ENCODE data around the gene UBA7. TPM values are rescaled to one million over a fixed set of nuclear protein-coding genes. Genes with fewer than 3 reads are reported as not detected.
A peak's percentile ranks its signal among the peaks of the same experiment; 100 is the strongest.

The UBA7 gene
- total and polyA plus RNA-seq, 2 of the 8 experiments (the other 6 are each of a cell fraction or from before 2014, with no cell fraction given): 0.34 to 0.65 TPM

- TF ChIP-seq, protein P1, sequence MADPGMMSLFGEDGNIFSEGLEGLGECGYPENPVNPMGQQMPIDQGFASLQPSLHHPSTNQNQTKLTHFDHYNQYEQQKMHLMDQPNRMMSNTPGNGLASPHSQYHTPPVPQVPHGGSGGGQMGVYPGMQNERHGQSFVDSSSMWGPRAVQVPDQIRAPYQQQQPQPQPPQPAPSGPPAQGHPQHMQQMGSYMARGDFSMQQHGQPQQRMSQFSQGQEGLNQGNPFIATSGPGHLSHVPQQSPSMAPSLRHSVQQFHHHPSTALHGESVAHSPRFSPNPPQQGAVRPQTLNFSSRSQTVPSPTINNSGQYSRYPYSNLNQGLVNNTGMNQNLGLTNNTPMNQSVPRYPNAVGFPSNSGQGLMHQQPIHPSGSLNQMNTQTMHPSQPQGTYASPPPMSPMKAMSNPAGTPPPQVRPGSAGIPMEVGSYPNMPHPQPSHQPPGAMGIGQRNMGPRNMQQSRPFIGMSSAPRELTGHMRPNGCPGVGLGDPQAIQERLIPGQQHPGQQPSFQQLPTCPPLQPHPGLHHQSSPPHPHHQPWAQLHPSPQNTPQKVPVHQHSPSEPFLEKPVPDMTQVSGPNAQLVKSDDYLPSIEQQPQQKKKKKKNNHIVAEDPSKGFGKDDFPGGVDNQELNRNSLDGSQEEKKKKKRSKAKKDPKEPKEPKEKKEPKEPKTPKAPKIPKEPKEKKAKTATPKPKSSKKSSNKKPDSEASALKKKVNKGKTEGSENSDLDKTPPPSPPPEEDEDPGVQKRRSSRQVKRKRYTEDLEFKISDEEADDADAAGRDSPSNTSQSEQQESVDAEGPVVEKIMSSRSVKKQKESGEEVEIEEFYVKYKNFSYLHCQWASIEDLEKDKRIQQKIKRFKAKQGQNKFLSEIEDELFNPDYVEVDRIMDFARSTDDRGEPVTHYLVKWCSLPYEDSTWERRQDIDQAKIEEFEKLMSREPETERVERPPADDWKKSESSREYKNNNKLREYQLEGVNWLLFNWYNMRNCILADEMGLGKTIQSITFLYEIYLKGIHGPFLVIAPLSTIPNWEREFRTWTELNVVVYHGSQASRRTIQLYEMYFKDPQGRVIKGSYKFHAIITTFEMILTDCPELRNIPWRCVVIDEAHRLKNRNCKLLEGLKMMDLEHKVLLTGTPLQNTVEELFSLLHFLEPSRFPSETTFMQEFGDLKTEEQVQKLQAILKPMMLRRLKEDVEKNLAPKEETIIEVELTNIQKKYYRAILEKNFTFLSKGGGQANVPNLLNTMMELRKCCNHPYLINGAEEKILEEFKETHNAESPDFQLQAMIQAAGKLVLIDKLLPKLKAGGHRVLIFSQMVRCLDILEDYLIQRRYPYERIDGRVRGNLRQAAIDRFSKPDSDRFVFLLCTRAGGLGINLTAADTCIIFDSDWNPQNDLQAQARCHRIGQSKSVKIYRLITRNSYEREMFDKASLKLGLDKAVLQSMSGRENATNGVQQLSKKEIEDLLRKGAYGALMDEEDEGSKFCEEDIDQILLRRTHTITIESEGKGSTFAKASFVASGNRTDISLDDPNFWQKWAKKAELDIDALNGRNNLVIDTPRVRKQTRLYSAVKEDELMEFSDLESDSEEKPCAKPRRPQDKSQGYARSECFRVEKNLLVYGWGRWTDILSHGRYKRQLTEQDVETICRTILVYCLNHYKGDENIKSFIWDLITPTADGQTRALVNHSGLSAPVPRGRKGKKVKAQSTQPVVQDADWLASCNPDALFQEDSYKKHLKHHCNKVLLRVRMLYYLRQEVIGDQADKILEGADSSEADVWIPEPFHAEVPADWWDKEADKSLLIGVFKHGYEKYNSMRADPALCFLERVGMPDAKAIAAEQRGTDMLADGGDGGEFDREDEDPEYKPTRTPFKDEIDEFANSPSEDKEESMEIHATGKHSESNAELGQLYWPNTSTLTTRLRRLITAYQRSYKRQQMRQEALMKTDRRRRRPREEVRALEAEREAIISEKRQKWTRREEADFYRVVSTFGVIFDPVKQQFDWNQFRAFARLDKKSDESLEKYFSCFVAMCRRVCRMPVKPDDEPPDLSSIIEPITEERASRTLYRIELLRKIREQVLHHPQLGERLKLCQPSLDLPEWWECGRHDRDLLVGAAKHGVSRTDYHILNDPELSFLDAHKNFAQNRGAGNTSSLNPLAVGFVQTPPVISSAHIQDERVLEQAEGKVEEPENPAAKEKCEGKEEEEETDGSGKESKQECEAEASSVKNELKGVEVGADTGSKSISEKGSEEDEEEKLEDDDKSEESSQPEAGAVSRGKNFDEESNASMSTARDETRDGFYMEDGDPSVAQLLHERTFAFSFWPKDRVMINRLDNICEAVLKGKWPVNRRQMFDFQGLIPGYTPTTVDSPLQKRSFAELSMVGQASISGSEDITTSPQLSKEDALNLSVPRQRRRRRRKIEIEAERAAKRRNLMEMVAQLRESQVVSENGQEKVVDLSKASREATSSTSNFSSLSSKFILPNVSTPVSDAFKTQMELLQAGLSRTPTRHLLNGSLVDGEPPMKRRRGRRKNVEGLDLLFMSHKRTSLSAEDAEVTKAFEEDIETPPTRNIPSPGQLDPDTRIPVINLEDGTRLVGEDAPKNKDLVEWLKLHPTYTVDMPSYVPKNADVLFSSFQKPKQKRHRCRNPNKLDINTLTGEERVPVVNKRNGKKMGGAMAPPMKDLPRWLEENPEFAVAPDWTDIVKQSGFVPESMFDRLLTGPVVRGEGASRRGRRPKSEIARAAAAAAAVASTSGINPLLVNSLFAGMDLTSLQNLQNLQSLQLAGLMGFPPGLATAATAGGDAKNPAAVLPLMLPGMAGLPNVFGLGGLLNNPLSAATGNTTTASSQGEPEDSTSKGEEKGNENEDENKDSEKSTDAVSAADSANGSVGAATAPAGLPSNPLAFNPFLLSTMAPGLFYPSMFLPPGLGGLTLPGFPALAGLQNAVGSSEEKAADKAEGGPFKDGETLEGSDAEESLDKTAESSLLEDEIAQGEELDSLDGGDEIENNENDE (IDR thresholded peaks at IDR 0.05; ENCODE audit: insufficient replicate concordance, low read length): no peak
- TF ChIP-seq POLR2A (IDR thresholded peaks at IDR 0.05; ENCODE audit: control extremely low read depth in 1 of 2, low read depth in 2 of 2, low read length in 2 of 2): peak in 1 of 2 experiments; percentile 67; a peak in 2 of 3 replicates
- peak; percentile 80; the same call in 1 of the 2 replicates for TF ChIP-seq POLR2AphosphoS5 (IDR thresholded peaks at IDR 0.05; ENCODE audit: low read depth, low read length)
- no peak for TF ChIP-seq ZNF274 (IDR thresholded peaks at IDR 0.05; ENCODE audit: borderline replicate concordance, extremely low read depth, low read length)
- TF ChIP-seq, protein P2, sequence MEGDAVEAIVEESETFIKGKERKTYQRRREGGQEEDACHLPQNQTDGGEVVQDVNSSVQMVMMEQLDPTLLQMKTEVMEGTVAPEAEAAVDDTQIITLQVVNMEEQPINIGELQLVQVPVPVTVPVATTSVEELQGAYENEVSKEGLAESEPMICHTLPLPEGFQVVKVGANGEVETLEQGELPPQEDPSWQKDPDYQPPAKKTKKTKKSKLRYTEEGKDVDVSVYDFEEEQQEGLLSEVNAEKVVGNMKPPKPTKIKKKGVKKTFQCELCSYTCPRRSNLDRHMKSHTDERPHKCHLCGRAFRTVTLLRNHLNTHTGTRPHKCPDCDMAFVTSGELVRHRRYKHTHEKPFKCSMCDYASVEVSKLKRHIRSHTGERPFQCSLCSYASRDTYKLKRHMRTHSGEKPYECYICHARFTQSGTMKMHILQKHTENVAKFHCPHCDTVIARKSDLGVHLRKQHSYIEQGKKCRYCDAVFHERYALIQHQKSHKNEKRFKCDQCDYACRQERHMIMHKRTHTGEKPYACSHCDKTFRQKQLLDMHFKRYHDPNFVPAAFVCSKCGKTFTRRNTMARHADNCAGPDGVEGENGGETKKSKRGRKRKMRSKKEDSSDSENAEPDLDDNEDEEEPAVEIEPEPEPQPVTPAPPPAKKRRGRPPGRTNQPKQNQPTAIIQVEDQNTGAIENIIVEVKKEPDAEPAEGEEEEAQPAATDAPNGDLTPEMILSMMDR (IDR thresholded peaks at IDR 0.05; ENCODE audit: control extremely low read depth in 1 of 3, insufficient read depth in 1 of 3, low read depth in 1 of 3, low read length in 3 of 3): no peak
- TF ChIP-seq JUND (IDR thresholded peaks at IDR 0.05; ENCODE audit: low read length): no peak
Observed at GRCh38 chr3:49786357-49787181, 27.2 kb downstream of the UBA7 start, which contains the start of gene IP6K1 (continued).
